Epithelial cell of esophagus (primary cell): ENCODE measurements around the gene PLCL2.

ENCODE experiments used
- DNase-seq: peaks from one replicate; pipeline ENCODE4 v3.0.0; 2010; ENCODE audit warnings: low read depth
- H3K4me3 ChIP-seq: 2 replicates; pipeline ENCODE4 v1.5.1; 2011; ENCODE audit warnings: mild to moderate bottlenecking, low read length, control low read depth
- TF ChIP-seq, protein P1 (sequence below): IDR thresholded peaks from 2 replicates; pipeline ENCODE4 v1.5.1; 2011; ENCODE audit warnings: low read depth, mild to moderate bottlenecking, low read length, control low read depth, inconsistent platforms; ENCODE audit not compliant: insufficient read depth; ENCODE audit errors: missing control alignments

PLCL2 gene

DNA sequence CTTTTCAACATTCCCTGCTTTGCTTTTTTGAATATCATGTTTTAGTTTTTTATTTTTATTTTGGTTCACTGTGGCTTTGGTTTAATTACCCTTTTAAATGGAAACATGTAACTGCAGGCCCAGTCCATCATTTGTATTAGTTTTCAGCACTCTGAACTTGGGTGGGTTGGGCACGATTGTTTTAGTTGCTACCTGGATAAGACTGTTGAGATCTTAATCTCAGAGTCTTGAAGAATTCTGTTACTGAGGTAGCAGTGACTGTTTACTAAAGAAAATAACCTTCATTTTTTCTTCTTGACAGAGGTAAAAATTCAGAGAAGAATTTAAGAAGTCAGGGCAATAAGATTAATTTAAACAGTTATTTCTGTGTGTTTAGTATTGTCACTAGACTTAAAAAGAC is 15.2 kb downstream of the PLCL2 start:
- TF ChIP-seq, protein P1, sequence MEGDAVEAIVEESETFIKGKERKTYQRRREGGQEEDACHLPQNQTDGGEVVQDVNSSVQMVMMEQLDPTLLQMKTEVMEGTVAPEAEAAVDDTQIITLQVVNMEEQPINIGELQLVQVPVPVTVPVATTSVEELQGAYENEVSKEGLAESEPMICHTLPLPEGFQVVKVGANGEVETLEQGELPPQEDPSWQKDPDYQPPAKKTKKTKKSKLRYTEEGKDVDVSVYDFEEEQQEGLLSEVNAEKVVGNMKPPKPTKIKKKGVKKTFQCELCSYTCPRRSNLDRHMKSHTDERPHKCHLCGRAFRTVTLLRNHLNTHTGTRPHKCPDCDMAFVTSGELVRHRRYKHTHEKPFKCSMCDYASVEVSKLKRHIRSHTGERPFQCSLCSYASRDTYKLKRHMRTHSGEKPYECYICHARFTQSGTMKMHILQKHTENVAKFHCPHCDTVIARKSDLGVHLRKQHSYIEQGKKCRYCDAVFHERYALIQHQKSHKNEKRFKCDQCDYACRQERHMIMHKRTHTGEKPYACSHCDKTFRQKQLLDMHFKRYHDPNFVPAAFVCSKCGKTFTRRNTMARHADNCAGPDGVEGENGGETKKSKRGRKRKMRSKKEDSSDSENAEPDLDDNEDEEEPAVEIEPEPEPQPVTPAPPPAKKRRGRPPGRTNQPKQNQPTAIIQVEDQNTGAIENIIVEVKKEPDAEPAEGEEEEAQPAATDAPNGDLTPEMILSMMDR, result no peak
- H3K4me3 ChIP-seq, result no peak overlapping the region
- DNase-seq, result no peak

DNA sequence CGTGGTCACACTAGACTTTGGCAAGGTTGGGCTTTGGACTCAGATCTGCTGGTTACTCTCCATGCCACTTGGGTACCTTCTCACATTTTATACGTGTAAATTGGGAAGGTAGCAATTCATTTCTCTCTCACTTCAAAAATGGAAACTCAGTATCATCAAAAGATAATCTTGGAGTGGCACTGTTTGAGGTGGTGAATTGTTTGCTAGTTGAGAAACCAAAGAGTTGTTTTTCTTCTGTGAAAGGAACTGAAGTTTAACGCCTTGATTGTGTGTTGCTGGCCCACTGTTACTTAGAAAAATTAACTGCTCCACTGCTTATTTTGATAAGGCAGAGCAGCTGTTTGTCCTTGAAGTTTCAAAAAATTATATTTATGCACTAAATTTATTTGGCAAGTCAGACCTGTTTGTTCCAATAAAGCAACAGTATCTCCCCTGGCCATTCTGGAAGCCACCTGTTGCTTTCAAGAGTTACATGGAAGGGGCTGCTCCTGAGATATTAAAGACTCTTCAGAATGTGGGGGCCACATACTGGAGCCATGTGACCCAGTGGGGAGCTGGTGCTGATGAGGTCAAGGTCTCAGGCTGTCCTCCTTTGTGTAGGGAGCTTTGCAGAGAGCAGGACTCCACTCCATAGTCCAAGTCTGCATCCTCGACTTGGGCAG is 16.2 kb downstream of the PLCL2 start:
- TF ChIP-seq, protein P1, result no peak
- H3K4me3 ChIP-seq, result no peak overlapping the region
- no peak for DNase-seq

DNA sequence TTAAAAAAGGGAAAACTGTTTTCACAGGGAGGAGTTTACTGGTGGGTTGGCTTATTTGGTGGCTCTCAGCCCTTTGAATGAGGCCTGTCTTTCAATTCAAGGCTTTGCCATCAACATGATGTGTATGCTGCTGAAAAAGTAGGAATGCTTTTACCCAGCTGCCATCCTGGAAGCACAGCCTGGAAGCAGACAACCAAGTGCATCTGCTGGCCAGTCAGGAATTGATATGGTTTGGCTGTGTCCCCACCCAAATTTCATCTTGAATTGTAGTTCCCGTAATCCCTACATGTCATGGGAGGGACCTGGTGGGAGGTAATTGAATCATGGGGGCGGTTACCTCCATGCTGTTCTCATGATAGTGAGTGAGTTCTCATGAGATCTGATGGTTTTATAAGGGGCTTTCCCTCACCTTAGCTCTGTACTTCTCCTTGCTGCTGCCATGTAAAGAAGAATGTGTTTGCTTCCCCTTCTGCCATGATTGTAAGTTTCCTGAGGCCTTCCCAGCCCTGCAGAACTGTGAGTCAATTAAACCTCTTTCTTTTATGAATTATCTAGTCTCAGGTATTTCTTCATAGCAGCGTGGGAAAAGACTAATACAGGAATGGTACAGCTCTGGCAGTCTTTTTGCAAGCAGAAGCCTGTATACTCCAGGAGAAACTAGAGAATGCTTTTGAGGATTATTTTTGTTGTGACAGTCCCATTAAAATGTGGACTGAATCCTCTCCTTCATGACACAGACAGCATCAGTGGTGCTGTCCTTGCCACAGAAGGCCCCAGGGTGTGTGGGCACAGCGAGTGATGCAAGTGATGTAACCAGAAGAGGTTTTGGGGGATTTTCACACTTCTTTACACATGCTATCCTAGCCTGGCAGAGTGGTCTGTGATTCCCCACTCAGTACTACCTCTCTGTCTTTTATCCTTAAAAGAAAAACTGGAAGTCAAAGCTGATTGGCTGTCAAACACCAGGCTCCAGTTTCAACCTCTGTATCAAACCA is 20.0 kb downstream of the PLCL2 start:
- DNase-seq, result no peak
- TF ChIP-seq, protein P1, result no peak

DNA sequence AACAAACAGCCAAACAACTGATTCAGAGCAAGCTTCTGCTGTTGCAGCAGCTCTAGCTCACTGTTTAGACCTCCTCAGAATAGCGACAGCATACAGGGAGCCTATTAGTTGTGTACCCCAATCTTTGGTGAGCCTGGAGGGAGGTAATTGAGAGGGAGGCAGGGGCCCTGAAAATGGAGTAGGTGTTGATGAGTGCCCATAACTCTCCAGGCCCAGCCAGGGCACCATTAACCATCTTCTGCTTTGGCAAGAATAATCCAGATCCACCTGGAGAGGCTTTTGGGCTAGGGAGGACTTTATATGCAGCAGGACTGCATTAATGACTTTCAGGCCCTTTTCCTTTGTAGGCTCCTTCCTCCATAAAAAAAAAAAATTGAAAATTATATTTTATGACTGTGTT is 20.9 kb downstream of the PLCL2 start:
- no peak for DNase-seq
- TF ChIP-seq, protein P1, result no peak
- H3K4me3 ChIP-seq, result no peak overlapping the region

More for the DNA sequence above, 20.0 kb downstream of the PLCL2 start:
- H3K4me3 ChIP-seq, result no peak overlapping the region

DNA sequence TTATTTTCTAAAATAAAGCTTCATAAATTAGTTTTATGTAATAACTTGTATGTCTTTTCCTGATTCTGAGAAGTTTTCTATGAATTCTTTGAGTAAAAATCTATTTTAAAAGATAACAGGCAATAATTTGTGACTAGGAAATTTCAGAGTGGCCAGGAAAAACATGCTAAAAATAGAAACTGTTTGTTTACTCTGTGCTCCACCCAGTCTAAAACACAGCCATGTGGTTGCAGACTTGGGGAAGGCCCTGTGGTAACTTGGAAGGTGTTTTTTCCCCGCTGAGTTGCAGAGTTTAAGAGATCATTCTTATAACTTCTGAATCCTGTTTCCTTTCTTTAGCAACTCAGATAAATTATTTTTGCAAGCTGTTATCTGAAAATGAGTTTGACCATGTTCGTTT is 21.9 kb downstream of the PLCL2 start:
- DNase-seq, result no peak

DNA sequence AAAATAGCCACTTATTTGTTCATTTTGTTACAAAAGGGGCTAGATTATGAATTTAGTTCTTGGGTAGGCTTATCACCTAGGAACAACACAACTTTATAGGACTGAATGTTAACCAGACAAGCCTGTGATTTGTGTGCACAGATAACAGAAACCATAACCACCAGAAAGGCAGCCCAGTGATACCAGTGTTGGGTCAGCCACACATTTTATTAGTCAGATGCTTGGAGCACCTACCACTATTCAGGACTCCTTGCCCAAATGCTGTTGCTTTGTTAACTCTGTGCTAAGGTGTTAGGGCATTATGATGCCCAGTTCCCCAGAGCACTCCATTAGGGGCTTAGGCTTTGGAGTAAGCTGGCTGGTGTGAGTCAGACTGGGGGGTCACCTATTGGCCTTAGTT is 22.5 kb downstream of the PLCL2 start:
- no peak for DNase-seq
- no peak overlapping the region for H3K4me3 ChIP-seq
- TF ChIP-seq, protein P1, result no peak

More for the DNA sequence above, 21.9 kb downstream of the PLCL2 start:
- H3K4me3 ChIP-seq, result no peak overlapping the region
- TF ChIP-seq, protein P1, result no peak
